HG03095 (cell line): Measurements from ENCODE around the gene ZSCAN9.

Source experiments
- ATAC-seq: cut with Tn5 transposase; IDR thresholded peaks from one replicate; pipeline ENCODE4 v1.9.1; 2021; ENCODE audit warnings: moderate library complexity; ENCODE audit not compliant: unreplicated experiment

ZSCAN9 gene

GRCh38 chr6:28266563-28266961 lies 41.5 kb downstream of the ZSCAN9 start:
- ATAC-seq, result no peak

GRCh38 chr6:28266962-28267694 lies 42.1 kb downstream of the ZSCAN9 start, which contains the start of gene ZSCAN26:
Gene ZSCAN26 (plus strand): TSS chr6:28267143. CDS start chr6:28271920, 4,777 bp downstream.
- ATAC-seq, result peak; percentile 88

GRCh38 chr6:28267695-28268059 lies 42.6 kb downstream of the ZSCAN9 start:
- ATAC-seq, result no peak

DNA sequence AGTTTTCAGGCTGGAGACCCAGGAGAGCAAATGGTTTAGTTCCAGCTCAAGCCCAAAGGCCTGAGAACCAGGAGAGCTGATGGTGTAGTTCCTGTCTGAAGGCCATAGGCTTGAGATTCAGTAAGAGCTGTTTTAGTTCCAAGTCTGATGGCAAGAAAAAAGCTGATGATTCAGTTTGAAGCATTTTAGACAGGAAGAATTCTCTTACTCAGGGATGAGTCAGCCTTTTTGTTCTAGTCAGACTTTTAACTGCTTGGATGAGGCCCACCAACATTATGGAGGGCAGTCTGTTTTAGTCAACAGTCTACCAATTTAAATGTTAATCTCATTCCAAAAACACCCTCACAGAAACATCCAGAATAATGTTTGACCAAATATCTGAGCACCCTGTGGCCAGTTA lies 44.4 kb downstream of the ZSCAN9 start:
- no peak for ATAC-seq

DNA sequence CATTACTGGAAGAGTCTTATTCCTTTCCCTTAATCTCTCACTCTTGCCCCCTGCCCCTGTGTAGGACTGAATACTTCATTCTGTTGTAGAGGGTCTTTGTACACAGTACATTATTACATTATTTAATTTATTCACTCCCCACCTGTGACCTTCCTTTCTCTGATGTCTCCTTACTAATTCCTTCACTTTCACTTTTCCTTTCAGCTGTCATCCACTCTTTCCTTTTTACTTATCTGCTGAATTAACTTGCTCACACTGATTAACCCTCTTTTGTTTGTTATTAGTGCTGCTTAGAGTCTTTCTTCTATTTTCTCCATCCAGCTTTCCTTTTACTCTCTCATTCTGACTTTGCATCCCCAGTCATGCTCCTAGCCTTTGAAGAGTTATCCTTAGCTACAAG lies 49.8 kb downstream of the ZSCAN9 start:
- no peak for ATAC-seq

DNA sequence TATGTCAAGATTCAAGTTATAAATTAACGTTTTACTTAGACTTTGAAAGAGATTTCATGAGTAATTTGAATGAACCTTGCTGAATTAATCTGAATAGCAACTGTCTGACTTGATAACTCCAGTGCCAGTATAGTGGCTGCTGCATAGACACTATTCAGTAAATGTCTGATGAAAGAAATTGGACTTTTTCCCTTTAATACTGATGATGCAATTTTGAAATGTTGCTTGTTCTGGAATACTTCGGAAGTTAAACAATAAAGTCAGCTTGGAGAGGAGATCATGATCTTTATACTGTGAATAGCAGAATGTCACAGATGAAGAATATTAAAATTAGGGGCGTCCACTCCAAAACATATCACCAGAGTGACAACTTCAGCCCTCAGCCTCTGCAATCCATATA lies 52.7 kb downstream of the ZSCAN9 start:
- no peak for ATAC-seq

- no peak for ATAC-seq
These were observed 55.7 kb downstream of the ZSCAN9 start for GRCh38 chr6:28280595-28281287.

GRCh38 chr6:28281288-28282064 lies 56.4 kb downstream of the ZSCAN9 start, which contains the start of gene PGBD1:
Gene PGBD1 (plus strand): TSS chr6:28281572. CDS start chr6:28283814, 2,242 bp downstream.
- peak; percentile 83 for ATAC-seq

GRCh38 chr6:28282926-28283325 lies 57.9 kb downstream of the ZSCAN9 start:
- ATAC-seq, result no peak
